IPS-18c (cell line): ENCODE data around the gene PACRG.

ENCODE experiments used
- H3K4me3 ChIP-seq: 2 replicates; pipeline ENCODE4 v1.7.0; 2013; ENCODE audit warnings: low read depth, mild to moderate bottlenecking, low read length, moderate library complexity; ENCODE audit not compliant: insufficient read depth
- H3K9me3 ChIP-seq: one replicate; pipeline ENCODE4 v1.6.1; 2013; ENCODE audit warnings: mild to moderate bottlenecking, low read length, moderate library complexity; ENCODE audit not compliant: control insufficient read depth, insufficient read depth

The PACRG gene

GRCh38 chr6:162733489-162733888 lies 5.7 kb downstream of the PACRG start:
- Histone ChIP-seq H3K4me3 (peak overlapping the region; percentile 12; the same call in 1 of the 2 replicates), H3K9me3 (no peaks in the 10 kb centered on the region)

GRCh38 chr6:162736961-162737360 lies 9.2 kb downstream of the PACRG start:
- Histone ChIP-seq H3K4me3 (no peak overlapping the region), H3K9me3 (no peaks in the 10 kb centered on the region)

GRCh38 chr6:162750776-162751175 lies 23.0 kb downstream of the PACRG start:
- Histone ChIP-seq H3K4me3 (no peak overlapping the region), H3K9me3 (no peaks in the 10 kb centered on the region)

GRCh38 chr6:162751211-162751859 lies 23.6 kb downstream of the PACRG start:
- Histone ChIP-seq H3K4me3 (no peak overlapping the region), H3K9me3 (no peaks in the 10 kb centered on the region)

GRCh38 chr6:162753775-162754174 lies 26.0 kb downstream of the PACRG start:
- Histone ChIP-seq H3K9me3 (no peaks in the 10 kb centered on the region), H3K4me3 (no peak overlapping the region)

- no peaks in the 10 kb centered on the region for H3K9me3 ChIP-seq
- no peak overlapping the region for H3K4me3 ChIP-seq
Observed at GRCh38 chr6:162770136-162770535, 42.4 kb downstream of the PACRG start.

GRCh38 chr6:162770955-162771354 lies 43.2 kb downstream of the PACRG start:
- no peak overlapping the region for H3K4me3 ChIP-seq
- no peaks in the 10 kb centered on the region for H3K9me3 ChIP-seq

- Histone ChIP-seq H3K4me3 (no peak overlapping the region), H3K9me3 (no peaks in the 10 kb centered on the region)
Observed at GRCh38 chr6:162772466-162772865, 44.7 kb downstream of the PACRG start.

GRCh38 chr6:162773996-162774395 lies 46.2 kb downstream of the PACRG start:
- Histone ChIP-seq H3K4me3 (no peak overlapping the region), H3K9me3 (no peaks in the 10 kb centered on the region)

GRCh38 chr6:162777091-162777490 lies 49.3 kb downstream of the PACRG start:
- Histone ChIP-seq H3K9me3 (no peaks in the 10 kb centered on the region), H3K4me3 (no peak overlapping the region)

GRCh38 chr6:162778603-162779002 lies 50.8 kb downstream of the PACRG start:
- Histone ChIP-seq H3K4me3 (no peak overlapping the region), H3K9me3 (no peaks in the 10 kb centered on the region)

GRCh38 chr6:162785632-162786242 lies 58.0 kb downstream of the PACRG start:
- H3K9me3 ChIP-seq, result no peaks in the 10 kb centered on the region

GRCh38 chr6:162798546-162799266 lies 70.9 kb downstream of the PACRG start:
- Histone ChIP-seq H3K4me3 (no peak overlapping the region), H3K9me3 (no peaks in the 10 kb centered on the region)

More at GRCh38 chr6:162785632-162786242, 58.0 kb downstream of the PACRG start:
- no peak overlapping the region for H3K4me3 ChIP-seq

- no peaks in the 10 kb centered on the region for H3K9me3 ChIP-seq
- H3K4me3 ChIP-seq, result no peak overlapping the region
Observed at GRCh38 chr6:162814426-162814973, 86.7 kb downstream of the PACRG start.

- Histone ChIP-seq H3K4me3 (no peak overlapping the region), H3K9me3 (no peaks in the 10 kb centered on the region)
Observed at GRCh38 chr6:162817196-162817595, 89.4 kb downstream of the PACRG start.

- Histone ChIP-seq H3K4me3 (no peak overlapping the region), H3K9me3 (no peaks in the 10 kb centered on the region)
Observed at GRCh38 chr6:162819284-162819683, 91.5 kb downstream of the PACRG start.

- H3K4me3 ChIP-seq, result no peak overlapping the region
- H3K9me3 ChIP-seq, result no peaks in the 10 kb centered on the region
Observed at GRCh38 chr6:162821102-162821501, 93.3 kb downstream of the PACRG start.

- no peak overlapping the region for H3K4me3 ChIP-seq
Observed at GRCh38 chr6:162825597-162825996, 97.8 kb downstream of the PACRG start.

More at GRCh38 chr6:162825597-162825996, 97.8 kb downstream of the PACRG start:
- H3K9me3 ChIP-seq, result no peaks in the 10 kb centered on the region
